Measurements from ENCODE around the gene CDK5. TPM values are rescaled to one million over a fixed set of nuclear protein-coding genes. Genes with fewer than 3 reads are reported as not detected.

CDK5 gene
- total RNA-seq, 2 experiments from 2014 or later, result 3.1 to 3.5 TPM

DNA sequence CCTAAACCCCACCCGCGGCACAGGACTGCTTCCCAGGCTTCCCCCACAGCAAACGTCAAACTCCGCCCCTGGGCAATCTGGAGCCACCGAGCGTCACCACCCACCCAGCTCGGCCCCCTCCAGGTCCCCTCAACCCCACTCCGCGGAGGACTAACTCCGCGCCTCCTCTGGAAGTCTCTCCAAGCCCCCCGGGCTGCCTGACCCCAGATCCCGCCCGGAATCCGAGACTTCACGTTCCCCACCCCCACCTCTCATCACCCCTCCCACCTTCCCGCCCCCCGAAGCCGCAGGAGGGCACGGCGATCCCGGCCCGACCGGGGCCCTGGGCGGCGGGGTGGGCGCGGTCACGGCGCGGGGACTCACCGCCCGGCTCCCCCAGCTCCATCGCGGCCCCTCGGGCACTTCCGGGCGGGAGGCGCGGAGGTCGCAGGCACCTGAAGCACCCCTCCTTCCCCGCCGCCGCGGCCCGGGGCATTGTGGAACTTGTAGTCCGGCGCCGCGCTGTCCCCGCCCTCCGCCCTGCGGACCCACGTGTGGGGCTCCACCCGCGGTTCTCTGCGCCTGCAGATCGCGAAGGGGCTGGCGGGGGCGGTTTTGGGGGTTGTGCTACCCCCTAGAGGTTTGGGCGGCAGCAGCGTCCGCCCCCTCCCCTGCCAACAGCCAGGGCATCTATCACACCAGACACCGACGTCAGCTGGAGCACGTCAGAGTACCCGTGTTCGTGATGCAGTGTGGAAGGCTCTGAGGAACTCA, 25.6 kb upstream of the CDK5 start, which contains the start of gene TMUB1:
Gene TMUB1, minus strand, starts transcription at position 423 of the 753 bp plus-strand sequence. CDS start 930 bp downstream, outside the sequence.
- DNase-seq (peak; percentile 72 to 95 (median 84)), ATAC-seq (ENCODE audit: poor library complexity) (peak; percentile 66)
- Mint-ChIP-seq H3K4me1 (ENCODE audit: low read depth) (peaks cover 48% of the 10 kb centered on the region), H3K36me3 (ENCODE audit: low read depth) (peaks cover 18% of the 10 kb centered on the region), H3K9me3 (no peaks in the 10 kb centered on the region), H3K27ac (peak within 1 kb of the TSS; percentile 85), H3K4me3 (peak within 1 kb of the TSS; percentile 90), H3K27me3 (peaks cover 4% of the 10 kb centered on the region)
- peaks cover 72% of the 10 kb centered on the region for H3K4me1 ChIP-seq (ENCODE audit: insufficient read depth, low read length)
- H3K27ac ChIP-seq (ENCODE audit: low read depth in 1 of 2, low read length in 2 of 2), result peak within 1 kb of the TSS; percentile 63 to 80
- peaks cover 5% of the 10 kb centered on the region for H3K36me3 ChIP-seq (ENCODE audit: insufficient read depth, low read length)
- intact Hi-C loops (cut with DNase I, micrococcal nuclease), result loop anchor here (1.0 to 10.0 kb wide), 5 partner anchors 25 to 1371 kb away; partner anchors contain the start of genes ABCB8 (in 1 of the 2), KCNH2 (in 1 of the 2) and ZNF862 (in 1 of the 2)
- ChIA-PET POLR2A (interaction anchor here (0.6 to 1.6 kb wide), 4 partner anchors 24 to 65 kb away, joined by 3 to 8 read pairs (median 4); partner anchors contain the start of genes ABCB8, CDK5 and SLC4A2), CTCF (interaction anchor here (0.7 to 2.6 kb wide), 8 partner anchors 23 to 120 kb away, joined by 3 to 11 read pairs (median 4); partner anchors contain the start of gene ABCB8)
- TF ChIP-seq CTCF (IDR thresholded peaks at IDR 0.05), result no peak
- H3K9me3 ChIP-seq (ENCODE audit: control insufficient read depth in 1 of 2, insufficient read depth in 1 of 2, low read length in 2 of 2), result peaks cover 0 to 3% of the 10 kb centered on the region in 2 experiments
- H3K27me3 ChIP-seq (ENCODE audit: control insufficient read depth in 1 of 2, insufficient read depth in 2 of 2, low read length in 2 of 2), result no peaks in the 10 kb centered on the region
- peak within 1 kb of the TSS; percentile 79 for H3K4me3 ChIP-seq (ENCODE audit: low read length)

DNA sequence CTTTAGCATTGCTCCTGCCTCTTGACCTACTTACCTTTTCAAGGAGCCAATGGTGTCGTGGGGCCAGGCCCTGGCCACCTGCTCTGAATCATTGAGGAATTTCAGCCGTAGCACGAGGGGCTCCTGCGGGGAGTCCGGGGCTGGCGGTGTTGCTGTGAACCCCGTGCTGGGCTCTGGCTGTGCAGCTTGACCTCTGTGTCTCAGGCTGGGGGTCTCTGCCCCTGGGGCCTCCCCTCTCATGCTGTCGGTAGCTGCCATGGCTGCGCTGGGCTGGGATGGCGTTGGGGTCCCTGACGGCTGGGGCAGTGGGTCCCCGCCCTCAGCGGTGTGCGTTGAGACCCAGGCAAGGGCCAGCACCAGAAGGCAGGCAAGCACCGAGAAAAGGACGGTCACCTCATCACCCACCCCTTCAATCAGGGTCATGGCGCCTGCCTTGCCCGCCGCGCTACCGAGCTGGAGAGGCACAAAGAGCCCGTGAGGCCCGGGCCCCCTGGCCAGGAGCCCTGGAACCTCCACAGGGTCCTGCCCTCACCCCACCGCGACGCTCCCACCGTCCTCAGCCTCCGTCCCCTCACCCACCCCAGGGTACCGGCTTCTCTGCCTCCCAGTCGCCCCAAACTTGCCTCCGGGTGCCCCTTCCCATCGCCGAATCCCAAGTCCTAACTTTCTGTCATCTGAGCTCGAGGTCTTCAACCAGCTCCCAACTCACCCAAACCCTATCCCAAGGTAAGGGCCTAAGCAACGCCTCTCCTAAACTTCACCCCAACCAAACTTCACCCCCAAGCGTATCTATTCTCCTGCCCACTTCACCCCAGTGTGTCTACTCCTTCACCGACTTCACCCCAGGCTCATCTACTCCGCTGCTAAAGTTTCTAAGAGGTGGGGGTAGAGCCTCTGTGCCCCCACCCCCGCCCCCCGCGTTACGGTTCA, 24.7 kb upstream of the CDK5 start:
- Mint-ChIP-seq H3K27ac (peak overlapping the region; percentile 85), H3K27me3 (peaks cover 4% of the 10 kb centered on the region), H3K4me3 (peak overlapping the region; percentile 90), H3K36me3 (ENCODE audit: low read depth) (peaks cover 18% of the 10 kb centered on the region), H3K9me3 (no peaks in the 10 kb centered on the region), H3K4me1 (ENCODE audit: low read depth) (peaks cover 48% of the 10 kb centered on the region)
- intact Hi-C loops (cut with DNase I, micrococcal nuclease), result loop anchor here (1.0 to 10.0 kb wide), 5 partner anchors 24 to 1370 kb away; partner anchors contain the start of genes ABCB8 (in 1 of the 2), KCNH2 (in 1 of the 2) and ZNF862 (in 1 of the 2)
- Histone ChIP-seq H3K4me1 (ENCODE audit: insufficient read depth, low read length) (peaks cover 63% of the 10 kb centered on the region), H3K27me3 (ENCODE audit: control insufficient read depth in 1 of 2, insufficient read depth in 2 of 2, low read length in 2 of 2) (no peaks in the 10 kb centered on the region), H3K27ac (ENCODE audit: low read depth in 1 of 2, low read length in 2 of 2) (peak overlapping the region; percentile 63 to 80), H3K4me3 (ENCODE audit: low read length) (peak overlapping the region; percentile 79), H3K9me3 (ENCODE audit: control insufficient read depth in 1 of 2, insufficient read depth in 1 of 2, low read length in 2 of 2) (no peaks in the 10 kb centered on the region), H3K36me3 (ENCODE audit: insufficient read depth, low read length) (peaks cover 5% of the 10 kb centered on the region)
- no peak for ATAC-seq (ENCODE audit: poor library complexity)
- ChIA-PET POLR2A (interaction anchor here (0.6 to 1.6 kb wide), 3 partner anchors 25 to 65 kb away, joined by 4 to 8 read pairs (median 5); partner anchors contain the start of genes ABCB8 and CDK5), CTCF (interaction anchor here (0.7 to 2.6 kb wide), 5 partner anchors 22 to 120 kb away, joined by 3 to 11 read pairs (median 6); partner anchors contain the start of gene ABCB8)
- no peak for TF ChIP-seq CTCF (IDR thresholded peaks at IDR 0.05)
- peak in 1 of 14 experiments; percentile 43 for DNase-seq
